ENCODE measurements around the gene LIF.
A peak's percentile ranks its signal among the peaks of the same experiment; 100 is the strongest.
"Not testable (repeated sequence)": the region's sequence is repeated elsewhere in the genome, so short reads cannot be mapped to it uniquely, and the experiment has no call there.

LIF gene

GRCh38 chr22:30244641-30245040 is 1.9 kb downstream of the LIF start:
- no peak for DNase-seq (ENCODE audit: low read depth in 2 of 2)

- no peak for DNase-seq (ENCODE audit: low read depth in 2 of 2)
Observed at GRCh38 chr22:30244066-30244465, 2.5 kb downstream of the LIF start.

GRCh38 chr22:30243661-30244060 is 2.9 kb downstream of the LIF start:
- DNase-seq (ENCODE audit: low read depth in 2 of 2), result no peak

- DNase-seq (ENCODE audit: low read depth in 2 of 2), result no peak
Observed at GRCh38 chr22:30241576-30242371, 4.8 kb downstream of the LIF start.

- no peak for DNase-seq (ENCODE audit: low read depth in 2 of 2)
Observed at GRCh38 chr22:30240541-30241417, 5.8 kb downstream of the LIF start.

GRCh38 chr22:30239488-30240405 is 6.8 kb downstream of the LIF start:
- DNase-seq (ENCODE audit: low read depth in 2 of 2), result no peak

GRCh38 chr22:30238661-30239487 is 7.7 kb downstream of the LIF start:
- peak in 1 of 2 donors; percentile 33 for DNase-seq (ENCODE audit: low read depth in 2 of 2)

GRCh38 chr22:30238136-30238535 is 8.4 kb downstream of the LIF start:
- DNase-seq (ENCODE audit: low read depth in 2 of 2), result no peak

GRCh38 chr22:30236875-30237274 is 9.7 kb downstream of the LIF start:
- DNase-seq (ENCODE audit: low read depth in 2 of 2), result no peak

- DNase-seq (ENCODE audit: low read depth in 2 of 2), result no peak
Observed at GRCh38 chr22:30235687-30236170, 10.8 kb downstream of the LIF start.

GRCh38 chr22:30234786-30235470 is 11.6 kb downstream of the LIF start:
- no peak for DNase-seq (ENCODE audit: low read depth in 2 of 2)

- not testable (repeated sequence) for DNase-seq (ENCODE audit: low read depth in 2 of 2)
Observed at GRCh38 chr22:30234325-30234724, 12.2 kb downstream of the LIF start.

- DNase-seq (ENCODE audit: low read depth in 2 of 2), result no peak
Observed at GRCh38 chr22:30233582-30233981, 13.0 kb downstream of the LIF start.

- DNase-seq (ENCODE audit: low read depth in 2 of 2), result no peak
Observed at GRCh38 chr22:30232716-30233218, 13.8 kb downstream of the LIF start.

- no peak for DNase-seq (ENCODE audit: low read depth in 2 of 2)
Observed at GRCh38 chr22:30230787-30231461, 15.6 kb downstream of the LIF start.

- DNase-seq (ENCODE audit: low read depth in 2 of 2), result no peak
Observed at GRCh38 chr22:30230330-30230729, 16.2 kb downstream of the LIF start.

GRCh38 chr22:30228509-30229359 is 17.8 kb downstream of the LIF start:
- no peak for DNase-seq (ENCODE audit: low read depth in 2 of 2)

GRCh38 chr22:30227438-30228228 is 18.9 kb downstream of the LIF start:
- DNase-seq (ENCODE audit: low read depth in 2 of 2), result no peak

Measured in stimulated activated CD4-positive, alpha-beta T cell treated with anti-CD3 and anti-CD28 coated beads, Interleukin-1b, Interleukin-23, amount 100 ng/mL, for 4 hours (primary cell).